Measurements from ENCODE around the gene EVC2.

GRCh38 chr4:5716391-5716790 is 8.0 kb upstream of the EVC2 start:
- no peak for TF ChIP-seq SUZ12 (IDR thresholded peaks at IDR 0.05; ENCODE audit: extremely low read depth, insufficient read depth, insufficient read length)
- TF ChIP-seq YY1 (IDR thresholded peaks at IDR 0.05; ENCODE audit: insufficient read depth, insufficient read length) = no peak
